Endothelial cell of umbilical vein (primary cell): Measurements from ENCODE around the gene CARD10. TPM values are rescaled to one million over a fixed set of nuclear protein-coding genes. Genes with fewer than 3 reads are reported as not detected.
A peak's percentile ranks its signal among the peaks of the same experiment; 100 is the strongest.

ENCODE experiments used
- BruUV-seq: library from RNA; stranded (reverse); fragments of 400-500 nt; replicated peaks from 2 replicates; lab custom pipeline; 2021; lab: Mats Ljungman, UMichigan
- CTCF ChIA-PET: fragments of 300-600, 350-600 bp; sonication (Branson Sonifier 250); formaldehyde crosslinking; loops from one replicate; lab custom pipeline; 2021; ENCODE audit warnings: antibody characterized with exemption, inconsistent platforms; lab: Charles Lee
- POLR2A ChIA-PET: fragments of 300-600, 350-600 bp; sonication (Branson Sonifier 250); formaldehyde crosslinking; loops from one replicate; lab custom pipeline; 2021; ENCODE audit warnings: antibody characterized with exemption, inconsistent platforms; lab: Charles Lee
- DNase-seq: peaks from one replicate; pipeline ENCODE4 v3.0.0-alpha.2; 2011; ENCODE audit warnings: low read depth, low spot score
- FAIRE-seq: peaks from 2 replicates; lab custom pipeline; 2011; peaks lifted over from hg19 to GRCh38; lab: Jason Lieb, UNC
- H2AFZ ChIP-seq: 2 replicates; pipeline ENCODE4 v1.6.0; 2012; ENCODE audit warnings: low read depth, low read length, control low read depth, inconsistent platforms
- H3K27ac ChIP-seq: 2 replicates; pipeline ENCODE4 v1.5.1; 2011; ENCODE audit warnings: low read depth, mild to moderate bottlenecking, control low read depth, low read length, moderate library complexity; ENCODE audit not compliant: insufficient read depth
- H3K27me3 ChIP-seq, 2 experiments: 2 replicates each; pipeline versions ENCODE4 v1.6.0 to v1.6.1; 2011; ENCODE audit warnings: low read length in 2 of 2, mixed read lengths in 1 of 2; ENCODE audit not compliant: control insufficient read depth in 2 of 2, insufficient read depth in 2 of 2
- H3K36me3 ChIP-seq, 2 experiments: 2 replicates in 1 of 2; 3 replicates in 1 of 2; pipeline ENCODE4 v1.5.1; 2011; ENCODE audit warnings: low read length in 2 of 2, mild to moderate bottlenecking in 1 of 2, moderate library complexity in 1 of 2; ENCODE audit not compliant: control insufficient read depth in 2 of 2, insufficient read depth in 2 of 2; ENCODE audit errors: extremely low read depth in 1 of 2
- H3K4me1 ChIP-seq: 3 replicates; pipeline ENCODE4 v1.5.1; 2011; ENCODE audit warnings: mild to moderate bottlenecking, low read length; ENCODE audit not compliant: control insufficient read depth, insufficient read depth; ENCODE audit errors: extremely low read depth
- H3K4me2 ChIP-seq: 2 replicates; pipeline ENCODE4 v1.6.1; 2011; ENCODE audit warnings: low read length, control low read depth, mixed read lengths; ENCODE audit not compliant: insufficient read depth
- H3K4me3 ChIP-seq, 3 experiments: fragments of 200-600 bp in 1 of 3; sonication (generic), shearing (Covaris generic) in 1 of 3; replicated peaks in 1 of 3; 2 replicates each; pipeline ENCODE4 v1.5.1; 2011 to 2016; ENCODE audit warnings: control low read depth in 3 of 3, low read length in 3 of 3, mild to moderate bottlenecking in 2 of 3, inconsistent platforms in 1 of 3, low read depth in 1 of 3, moderate library complexity in 1 of 3; ENCODE audit not compliant: insufficient read depth in 1 of 3
- H3K79me2 ChIP-seq: 2 replicates; pipeline ENCODE4 v1.6.0; 2012; ENCODE audit warnings: low read length, inconsistent platforms; ENCODE audit not compliant: control insufficient read depth, insufficient read depth
- H3K9ac ChIP-seq: replicated peaks from 2 replicates; pipeline ENCODE3; 2011; ENCODE audit warnings: low read length, control low read depth; ENCODE audit not compliant: insufficient read depth; ENCODE audit errors: extremely low read depth
- H3K9me1 ChIP-seq: replicated peaks from 3 replicates; pipeline ENCODE4 v1.6.0; 2011; ENCODE audit warnings: mild to moderate bottlenecking, low read length; ENCODE audit not compliant: control insufficient read depth, insufficient read depth; ENCODE audit errors: extremely low read depth
- H3K9me3 ChIP-seq: replicated peaks from 2 replicates; pipeline ENCODE4 v1.5.1; 2012; ENCODE audit warnings: low read length, inconsistent platforms; ENCODE audit not compliant: control insufficient read depth, insufficient read depth
- H4K20me1 ChIP-seq: replicated peaks from 2 replicates; pipeline ENCODE3; 2011; ENCODE audit warnings: mild to moderate bottlenecking, low read length; ENCODE audit not compliant: control insufficient read depth, insufficient read depth; ENCODE audit errors: extremely low read depth
- CTCF ChIP-seq, 2 donors: IDR thresholded peaks; 1 replicate in 1 of 2; 2 replicates in 1 of 2; pipeline ENCODE4 v1.5.1; 2011; ENCODE audit warnings: low read length in 2 of 2, mild to moderate bottlenecking in 2 of 2, moderate library complexity in 2 of 2, control low read depth in 1 of 2, inconsistent platforms in 1 of 2, low read depth in 1 of 2; ENCODE audit not compliant: insufficient read depth in 1 of 2; ENCODE audit errors: extremely low read depth in 1 of 2
- FOS ChIP-seq: IDR thresholded peaks from 2 replicates; pipeline ENCODE4 v1.6.1; 2011; ENCODE audit warnings: mild to moderate bottlenecking, low read length, moderate library complexity, borderline replicate concordance; ENCODE audit not compliant: insufficient read depth
- GATA2 ChIP-seq: IDR thresholded peaks from 2 replicates; pipeline ENCODE4 v1.7.0; 2011; ENCODE audit warnings: low read depth, mild to moderate bottlenecking, moderate library complexity, mixed read lengths, low read length; ENCODE audit not compliant: insufficient read length, insufficient read depth
- POLR2AphosphoS5 ChIP-seq: IDR thresholded peaks from 2 replicates; pipeline ENCODE4 v1.6.1; 2012; ENCODE audit warnings: low read depth, mild to moderate bottlenecking, control low read depth, low read length, moderate library complexity; ENCODE audit not compliant: insufficient read depth
- dilution Hi-C: fragments of 300-500 bp; cut with MboI; formaldehyde crosslinking; loops from one replicate; pipeline ENCODE4 v1.15.0; 2019; ENCODE audit warnings: low sequenced_read_pairs; ENCODE audit not compliant: extremely low pct_ligation_motif_present
- intact Hi-C: fragments of 100-400 bp; cut with micrococcal nuclease; formaldehyde crosslinking; loops from one replicate; pipeline ENCODE4 v1.10.0; 2022
- polyA plus RNA-seq, 4 experiments: library from polyadenylated mRNA; depleted of rRNA in 3 of 4; stranded (reverse) in 3 of 4; unstranded in 1 of 4; fragments of >200 nt; gene quantifications; 2 replicates each; pipeline versions ENCODE4 v1.2.1 to v1.2.3, GENCODE V29; 2011 to 2012; ENCODE audit warnings: missing spikeins in 1 of 4
- total RNA-seq: library from RNA; stranded (reverse); gene quantifications from 2 replicates; pipeline ENCODE4 v1.2.3, GENCODE V29; 2021

The CARD10 gene
- total and polyA plus RNA-seq, 2 donors (not counting 3 experiments of a cell fraction or from before 2014, with no cell fraction given), result 36.1 to 39.5 TPM

DNA sequence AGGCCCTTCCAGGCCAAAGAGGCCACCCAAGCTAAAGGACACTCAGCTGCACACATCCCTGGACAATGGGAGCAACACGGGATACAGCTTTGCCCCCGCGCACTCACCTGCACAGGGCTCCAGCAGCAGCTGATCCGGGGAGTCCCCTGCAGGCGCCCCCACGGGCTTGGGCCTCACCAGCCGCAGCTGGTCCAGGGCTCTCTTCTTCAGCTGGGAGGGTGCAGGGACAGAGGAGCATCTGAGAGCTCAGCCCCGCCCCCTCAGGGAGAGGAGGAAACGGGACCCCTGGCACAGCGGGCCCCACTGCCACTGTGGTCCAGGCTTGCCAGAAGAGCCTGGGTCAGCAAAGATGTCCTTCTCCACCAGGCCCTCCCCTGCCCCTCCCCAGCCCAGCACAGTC, 25.2 kb downstream of the CARD10 start:
- dilution Hi-C loops (no loop called here), intact Hi-C loops (no loop called here)
- Histone ChIP-seq H4K20me1 (no peaks in the 10 kb centered on the region), H3K4me1 (peaks cover 20% of the 10 kb centered on the region), H3K27me3 (no peaks in the 10 kb centered on the region), H3K9me3 (no peaks in the 10 kb centered on the region), H2AFZ (no peak overlapping the region), H3K4me3 (no peak overlapping the region), H3K36me3 (peaks cover 0 to 39% of the 10 kb centered on the region in 2 experiments), H3K79me2 (no peaks in the 10 kb centered on the region), H3K9ac (no peak overlapping the region), H3K9me1 (no peaks in the 10 kb centered on the region), H3K4me2 (no peak overlapping the region), H3K27ac (no peak overlapping the region)
- DNase-seq (no peak), FAIRE-seq (no peak)
- BruUV-seq, result no TSS peak
- TF ChIP-seq POLR2AphosphoS5 (no peak), FOS (no peak), GATA2 (no peak)
- CTCF ChIA-PET, result interaction anchor here (1.7 kb wide), 1 partner anchor 18 kb away, joined by 4 read pairs; no protein-coding TSS in a partner anchor
- POLR2A ChIA-PET, result interaction anchor here (0.6 kb wide), 1 partner anchor 24 kb away, joined by 3 read pairs; no protein-coding TSS in a partner anchor

- H3K27me3 ChIP-seq, result no peaks in the 10 kb centered on the region
- H3K9ac ChIP-seq, result no peak overlapping the region
- intact Hi-C loops, result no loop called here
- FAIRE-seq, result peak; percentile 77
- H3K4me3 ChIP-seq, result no peak overlapping the region
- dilution Hi-C loops, result no loop called here
- no peak overlapping the region for H3K4me2 ChIP-seq
- BruUV-seq, result no TSS peak
- no peaks in the 10 kb centered on the region for H4K20me1 ChIP-seq
- H2AFZ ChIP-seq, result no peak overlapping the region
- H3K9me1 ChIP-seq, result no peaks in the 10 kb centered on the region
- no peaks in the 10 kb centered on the region for H3K9me3 ChIP-seq
- H3K4me1 ChIP-seq, result peaks cover 9% of the 10 kb centered on the region
- H3K27ac ChIP-seq, result no peak overlapping the region
- TF ChIP-seq FOS (no peak), CTCF (IDR thresholded peaks at IDR 0.05; ENCODE audit: extremely low read depth in 1 of 2, insufficient read depth in 1 of 2, low read depth in 1 of 2, low read length in 2 of 2) (peak; percentile 51 to 56)
- peaks cover 0 to 38% of the 10 kb centered on the region in 2 experiments for H3K36me3 ChIP-seq
- no peaks in the 10 kb centered on the region for H3K79me2 ChIP-seq
- DNase-seq, result peak; percentile 37
- ChIA-PET POLR2A (no interaction called here), CTCF (interaction anchor here (1.0 to 1.7 kb wide), 4 partner anchors 9 to 20 kb away, joined by 3 to 4 read pairs (median 4); no protein-coding TSS in a partner anchor)
Observed at GRCh38 chr22:37492428-37493344, 26.5 kb downstream of the CARD10 start.
